ENCODE measurements around the gene DDX5. TPM values are rescaled to one million over a fixed set of nuclear protein-coding genes. Genes with fewer than 3 reads are reported as not detected.

The DDX5 gene
- total RNA-seq, result 1,000 to 10,000 TPM in 1 of 2 donors, 100 to 1,000 TPM in 1; 889 to 3,042 TPM

DNA sequence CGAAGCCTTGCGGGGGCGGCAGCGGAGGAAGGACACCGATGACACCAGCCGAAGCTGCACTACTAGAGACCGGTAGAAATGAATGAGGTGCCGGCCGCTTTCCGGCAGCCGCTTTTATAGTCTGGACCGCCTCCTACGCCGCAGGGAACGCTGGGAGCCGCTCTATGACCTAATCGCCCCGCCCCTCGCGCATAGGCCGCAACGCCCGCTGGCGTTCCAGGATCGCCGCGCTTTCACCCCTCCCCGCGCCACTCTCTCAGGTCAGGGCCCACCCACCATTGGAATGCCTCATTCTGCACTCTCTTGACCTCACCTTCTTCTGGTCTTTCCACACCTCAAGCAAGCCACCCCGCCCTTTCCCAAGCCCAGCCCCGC lies at the start of gene DDX5:
TSS of gene DDX5 (minus strand) at position 89 of the 375 bp plus-strand sequence. CDS start 170 bp downstream, outside the sequence.
- ATAC-seq (ENCODE audit: insufficient number of reproducible peaks, low FRiP score, low read depth) (peak; percentile 69), DNase-seq (ENCODE audit: low spot score) (peak; percentile 88)
- peak within 1 kb of the TSS; percentile 91 for H3K4me3 ChIP-seq
- peaks cover 39% of the 10 kb centered on the region for H3K36me3 ChIP-seq
- TF ChIP-seq, protein P1, sequence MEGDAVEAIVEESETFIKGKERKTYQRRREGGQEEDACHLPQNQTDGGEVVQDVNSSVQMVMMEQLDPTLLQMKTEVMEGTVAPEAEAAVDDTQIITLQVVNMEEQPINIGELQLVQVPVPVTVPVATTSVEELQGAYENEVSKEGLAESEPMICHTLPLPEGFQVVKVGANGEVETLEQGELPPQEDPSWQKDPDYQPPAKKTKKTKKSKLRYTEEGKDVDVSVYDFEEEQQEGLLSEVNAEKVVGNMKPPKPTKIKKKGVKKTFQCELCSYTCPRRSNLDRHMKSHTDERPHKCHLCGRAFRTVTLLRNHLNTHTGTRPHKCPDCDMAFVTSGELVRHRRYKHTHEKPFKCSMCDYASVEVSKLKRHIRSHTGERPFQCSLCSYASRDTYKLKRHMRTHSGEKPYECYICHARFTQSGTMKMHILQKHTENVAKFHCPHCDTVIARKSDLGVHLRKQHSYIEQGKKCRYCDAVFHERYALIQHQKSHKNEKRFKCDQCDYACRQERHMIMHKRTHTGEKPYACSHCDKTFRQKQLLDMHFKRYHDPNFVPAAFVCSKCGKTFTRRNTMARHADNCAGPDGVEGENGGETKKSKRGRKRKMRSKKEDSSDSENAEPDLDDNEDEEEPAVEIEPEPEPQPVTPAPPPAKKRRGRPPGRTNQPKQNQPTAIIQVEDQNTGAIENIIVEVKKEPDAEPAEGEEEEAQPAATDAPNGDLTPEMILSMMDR (IDR thresholded peaks at IDR 0.05), result no peak
- H3K27ac ChIP-seq, result peak within 1 kb of the TSS; percentile 100
- no peaks in the 10 kb centered on the region for H3K27me3 ChIP-seq (replicated peaks; ENCODE audit: insufficient read depth)
- no peaks in the 10 kb centered on the region for H3K9me3 ChIP-seq
- H3K4me1 ChIP-seq (ENCODE audit: control insufficient read depth in 1 of 2, low read depth in 2 of 2), result peaks cover 40 to 53% of the 10 kb centered on the region in 2 donors

DNA sequence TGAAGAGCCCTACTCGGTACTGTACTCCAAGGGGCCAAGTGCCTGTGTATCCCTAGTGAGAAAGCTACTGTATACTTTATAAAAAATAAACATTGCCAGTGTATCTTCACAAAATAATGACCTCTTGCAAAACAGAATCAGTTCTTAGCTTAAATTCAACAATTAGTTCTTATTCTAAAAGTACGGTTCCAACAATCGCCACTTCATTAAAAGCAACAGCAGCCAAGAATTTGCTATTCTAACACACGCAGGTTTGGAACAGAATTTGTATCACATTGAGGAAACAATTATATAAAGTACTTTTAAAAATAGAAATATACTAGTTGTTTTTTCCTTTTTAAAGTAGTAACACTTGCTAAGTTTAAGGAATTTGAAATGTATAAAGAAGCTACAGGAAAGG lies 49.2 kb upstream of the DDX5 start:
- Histone ChIP-seq H3K27me3 (replicated peaks; ENCODE audit: insufficient read depth) (no peaks in the 10 kb centered on the region), H3K27ac (no peak overlapping the region), H3K36me3 (peaks cover 12% of the 10 kb centered on the region), H3K9me3 (no peaks in the 10 kb centered on the region), H3K4me1 (ENCODE audit: control insufficient read depth in 1 of 2, low read depth in 2 of 2) (no peaks in the 10 kb centered on the region), H3K4me3 (no peak overlapping the region)
- TF ChIP-seq, protein P1 (IDR thresholded peaks at IDR 0.05), result no peak
- DNase-seq (ENCODE audit: low spot score) (no peak), ATAC-seq (ENCODE audit: insufficient number of reproducible peaks, low FRiP score, low read depth) (no peak)

DNA sequence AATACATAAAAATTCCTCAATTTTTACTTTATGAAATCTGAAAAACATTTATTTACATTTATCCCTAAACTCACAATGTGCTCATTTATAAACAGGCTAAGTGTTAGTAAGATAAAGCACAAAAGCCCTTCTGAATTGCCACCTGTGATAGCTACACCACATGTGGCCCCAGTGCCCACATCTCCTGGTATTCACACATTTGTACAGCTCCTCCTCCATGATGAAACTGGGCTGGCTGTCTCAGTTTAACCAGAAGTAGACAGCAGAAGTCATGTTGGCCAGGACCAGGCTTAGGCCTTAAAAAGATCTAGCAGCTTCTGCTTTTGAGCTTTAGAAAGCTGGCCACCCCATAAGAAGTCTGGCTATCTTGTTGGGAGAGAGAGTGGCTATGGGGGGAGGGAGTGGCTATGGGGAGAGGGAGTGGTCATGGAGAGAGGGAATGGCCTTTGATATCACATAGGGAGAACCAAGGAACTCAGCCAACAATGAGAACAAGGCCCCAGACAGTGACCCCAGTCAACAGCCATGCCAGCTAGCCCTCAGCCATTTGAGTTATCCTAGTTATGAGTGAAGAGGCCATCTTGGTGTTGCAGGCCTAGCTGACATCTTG lies 48.0 kb upstream of the DDX5 start:
- H3K9me3 ChIP-seq, result no peaks in the 10 kb centered on the region
- DNase-seq (ENCODE audit: low spot score), result no peak
- no peaks in the 10 kb centered on the region for H3K27me3 ChIP-seq (replicated peaks; ENCODE audit: insufficient read depth)
- no peak for ATAC-seq (ENCODE audit: insufficient number of reproducible peaks, low FRiP score, low read depth)
- TF ChIP-seq, protein P1 (IDR thresholded peaks at IDR 0.05), result no peak
- H3K36me3 ChIP-seq, result peaks cover 15% of the 10 kb centered on the region
- no peak overlapping the region for H3K27ac ChIP-seq
- no peaks in the 10 kb centered on the region for H3K4me1 ChIP-seq (ENCODE audit: control insufficient read depth in 1 of 2, low read depth in 2 of 2)
- H3K4me3 ChIP-seq, result no peak overlapping the region

DNA sequence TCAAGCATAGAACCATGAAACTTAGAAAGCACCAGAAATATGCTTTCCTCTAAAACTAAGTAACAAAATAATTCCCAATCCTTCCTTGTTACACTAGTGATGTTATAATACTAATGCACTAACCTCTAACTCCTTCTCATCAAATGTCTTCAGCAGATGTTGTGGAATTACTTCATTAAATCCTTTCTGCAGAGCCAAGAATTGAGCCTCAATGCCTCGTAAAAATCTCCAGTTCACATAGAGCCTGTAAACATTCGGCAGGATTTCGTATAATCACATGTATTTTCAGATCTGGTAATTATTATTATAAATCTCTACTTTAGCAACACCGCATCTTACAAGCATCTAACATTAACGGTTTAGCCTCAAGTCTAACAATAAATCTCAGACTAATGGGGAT lies 45.4 kb upstream of the DDX5 start:
- no peaks in the 10 kb centered on the region for H3K9me3 ChIP-seq
- DNase-seq (ENCODE audit: low spot score) (no peak), ATAC-seq (ENCODE audit: insufficient number of reproducible peaks, low FRiP score, low read depth) (no peak)
- H3K36me3 ChIP-seq, result peaks cover 20% of the 10 kb centered on the region
- H3K27ac ChIP-seq, result no peak overlapping the region
- no peaks in the 10 kb centered on the region for H3K27me3 ChIP-seq (replicated peaks; ENCODE audit: insufficient read depth)
- TF ChIP-seq, protein P1 (IDR thresholded peaks at IDR 0.05), result no peak
- H3K4me3 ChIP-seq, result no peak overlapping the region
- H3K4me1 ChIP-seq (ENCODE audit: control insufficient read depth in 1 of 2, low read depth in 2 of 2), result no peaks in the 10 kb centered on the region

DNA sequence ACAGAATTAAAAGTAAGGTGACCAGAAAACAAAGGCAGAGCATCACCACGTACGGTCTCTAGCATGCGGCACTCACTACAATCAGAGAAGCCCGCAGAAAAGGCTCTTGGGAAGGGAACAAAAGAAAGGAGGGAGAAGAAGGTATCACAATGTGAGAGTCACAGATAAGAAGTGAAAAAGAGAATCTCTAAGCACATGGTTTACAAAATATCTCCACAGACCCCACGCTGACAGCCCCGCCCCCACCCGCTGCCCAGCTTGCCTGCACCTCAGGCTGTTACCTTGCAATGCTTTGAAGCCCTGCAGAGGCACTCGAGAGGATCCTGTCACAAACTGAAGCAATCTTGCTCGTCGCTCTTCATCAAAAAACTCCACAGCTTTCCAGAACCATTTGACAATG lies 41.2 kb upstream of the DDX5 start:
- DNase-seq (ENCODE audit: low spot score) (no peak), ATAC-seq (ENCODE audit: insufficient number of reproducible peaks, low FRiP score, low read depth) (no peak)
- Histone ChIP-seq H3K36me3 (peaks cover 24% of the 10 kb centered on the region), H3K27ac (no peak overlapping the region), H3K27me3 (replicated peaks; ENCODE audit: insufficient read depth) (no peaks in the 10 kb centered on the region), H3K4me3 (no peak overlapping the region), H3K4me1 (ENCODE audit: control insufficient read depth in 1 of 2, low read depth in 2 of 2) (no peaks in the 10 kb centered on the region), H3K9me3 (no peaks in the 10 kb centered on the region)
- TF ChIP-seq, protein P1 (IDR thresholded peaks at IDR 0.05), result no peak

Measured in thoracic aorta (tissue), 2 donors.